ENCODE results near the gene GAL3ST2. TPM values are rescaled to one million over a fixed set of nuclear protein-coding genes. Genes with fewer than 3 reads are reported as not detected.
"Not testable (repeated sequence)": the region's sequence is repeated elsewhere in the genome, so short reads cannot be mapped to it uniquely, and the experiment has no call there.

Gene GAL3ST2
- total RNA-seq, 1 donor from 2014 or later, result 0.42 TPM

GRCh38 chr2:241817126-241817820 lies 40.7 kb downstream of the GAL3ST2 start:
- Mint-ChIP-seq H3K27me3 (ENCODE audit: unreplicated experiment) (peaks cover 3% of the 10 kb centered on the region), H3K4me1 (ENCODE audit: low read depth, unreplicated experiment) (no peaks in the 10 kb centered on the region), H3K9me3 (ENCODE audit: unreplicated experiment) (no peaks in the 10 kb centered on the region), H3K36me3 (ENCODE audit: unreplicated experiment) (no peaks in the 10 kb centered on the region), H3K4me3 (ENCODE audit: unreplicated experiment) (no peak overlapping the region), H3K27ac (ENCODE audit: unreplicated experiment) (no peak overlapping the region)
- TF ChIP-seq CTCF (IDR thresholded peaks at IDR 0.05; ENCODE audit: partially characterized antibody, unreplicated experiment), result no peak
- DNase-seq, result no peak

DNA sequence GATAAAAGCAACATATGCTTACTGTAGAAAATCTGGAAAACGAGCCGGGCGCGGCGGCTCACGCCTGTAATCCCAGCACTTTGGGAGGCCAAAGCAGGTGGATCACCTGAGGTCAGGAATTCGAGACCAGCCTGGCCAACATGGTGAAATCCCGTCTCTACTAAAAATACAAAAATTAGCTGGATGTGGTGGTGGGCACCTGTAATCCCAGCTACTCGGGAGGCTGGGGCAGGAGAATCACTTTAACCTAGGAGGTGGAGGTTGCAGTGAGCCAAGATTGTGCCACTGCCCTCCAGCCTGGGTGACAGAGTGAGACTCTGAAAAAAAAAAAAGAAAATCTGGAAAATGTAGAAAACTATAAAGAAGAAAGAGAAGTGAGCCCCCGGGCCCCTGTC lies 41.2 kb downstream of the GAL3ST2 start:
- H3K27me3 Mint-ChIP-seq (ENCODE audit: unreplicated experiment); H3K36me3 Mint-ChIP-seq (ENCODE audit: unreplicated experiment); H3K27ac Mint-ChIP-seq (ENCODE audit: unreplicated experiment); H3K9me3 Mint-ChIP-seq (ENCODE audit: unreplicated experiment); H3K4me3 Mint-ChIP-seq (ENCODE audit: unreplicated experiment); H3K4me1 Mint-ChIP-seq (ENCODE audit: low read depth, unreplicated experiment); DNase-seq: not testable (repeated sequence)

DNA sequence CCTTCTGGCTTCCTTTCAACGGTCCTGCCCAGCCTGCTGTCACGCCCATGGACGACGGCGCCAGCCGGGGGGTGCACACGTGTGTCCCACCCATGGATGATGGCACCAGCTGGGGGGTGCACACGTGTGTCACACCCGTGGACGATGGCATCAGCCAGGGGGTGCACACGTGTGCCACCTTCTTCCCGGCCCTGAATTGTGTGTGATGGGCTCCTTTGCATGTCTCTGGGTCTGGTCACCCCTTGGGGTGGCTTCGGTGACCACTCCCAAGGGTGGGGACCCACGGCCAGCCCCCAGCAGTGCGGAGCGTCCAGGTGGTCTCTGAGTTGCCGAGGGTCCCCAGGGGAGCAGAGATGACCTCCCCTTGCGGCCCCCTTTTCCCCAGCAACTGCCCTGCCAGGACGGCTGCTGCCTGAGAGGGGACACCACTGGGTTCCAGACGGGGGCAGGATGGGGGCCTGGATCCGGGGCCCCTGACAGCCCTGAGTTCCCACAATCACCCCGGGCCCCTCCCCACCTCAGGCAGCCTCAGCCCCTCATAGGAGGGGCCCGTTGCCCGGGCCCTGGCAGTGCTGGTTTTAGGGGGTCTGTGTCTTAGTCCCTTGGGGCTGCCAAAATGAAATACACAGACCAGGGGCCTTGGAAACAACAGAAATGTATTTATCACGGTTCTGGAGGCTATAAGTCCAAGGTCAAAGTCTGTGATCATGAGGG lies 41.8 kb downstream of the GAL3ST2 start:
- H3K4me1 Mint-ChIP-seq (ENCODE audit: low read depth, unreplicated experiment), result no peaks in the 10 kb centered on the region
- H3K36me3 Mint-ChIP-seq (ENCODE audit: unreplicated experiment), result peaks cover 8% of the 10 kb centered on the region
- H3K27ac Mint-ChIP-seq (ENCODE audit: unreplicated experiment), result no peak overlapping the region
- no peak for DNase-seq
- peaks cover 7% of the 10 kb centered on the region for H3K9me3 Mint-ChIP-seq (ENCODE audit: unreplicated experiment)
- peaks cover 11% of the 10 kb centered on the region for H3K27me3 Mint-ChIP-seq (ENCODE audit: unreplicated experiment)
- H3K4me3 Mint-ChIP-seq (ENCODE audit: unreplicated experiment), result no peak overlapping the region
- no peak for TF ChIP-seq CTCF (IDR thresholded peaks at IDR 0.05; ENCODE audit: partially characterized antibody, unreplicated experiment)

GRCh38 chr2:241818943-241819270 lies 42.3 kb downstream of the GAL3ST2 start:
- Mint-ChIP-seq H3K36me3 (ENCODE audit: unreplicated experiment) (peaks cover 13% of the 10 kb centered on the region), H3K27ac (ENCODE audit: unreplicated experiment) (no peak overlapping the region), H3K4me3 (ENCODE audit: unreplicated experiment) (no peak overlapping the region), H3K4me1 (ENCODE audit: low read depth, unreplicated experiment) (peaks cover 3% of the 10 kb centered on the region), H3K27me3 (ENCODE audit: unreplicated experiment) (peaks cover 15% of the 10 kb centered on the region), H3K9me3 (ENCODE audit: unreplicated experiment) (peaks cover 12% of the 10 kb centered on the region)
- no peak for TF ChIP-seq CTCF (IDR thresholded peaks at IDR 0.05; ENCODE audit: partially characterized antibody, unreplicated experiment)
- no peak for DNase-seq

GRCh38 chr2:241819947-241820624 lies 43.5 kb downstream of the GAL3ST2 start:
- Mint-ChIP-seq H3K9me3 (ENCODE audit: unreplicated experiment) (peaks cover 17% of the 10 kb centered on the region), H3K36me3 (ENCODE audit: unreplicated experiment) (peaks cover 19% of the 10 kb centered on the region), H3K27me3 (ENCODE audit: unreplicated experiment) (peaks cover 21% of the 10 kb centered on the region)
- DNase-seq; H3K4me3 Mint-ChIP-seq (ENCODE audit: unreplicated experiment); H3K27ac Mint-ChIP-seq (ENCODE audit: unreplicated experiment); H3K4me1 Mint-ChIP-seq (ENCODE audit: low read depth, unreplicated experiment): not testable (repeated sequence)
